Skeletal muscle cell (primary cell): Measurements from ENCODE around the gene FAU.

Experiments used
- DNase-seq: peaks from one replicate; pipeline ENCODE4 v3.0.0-alpha.2; 2010; ENCODE audit warnings: low read depth
- H3K4me3 ChIP-seq: 2 replicates; pipeline ENCODE4 v1.5.1; 2011; ENCODE audit warnings: low read depth, mild to moderate bottlenecking, control low read depth, low read length, moderate library complexity

Gene FAU

GRCh38 chr11:65086809-65087208 lies 35.1 kb downstream of the FAU start:
- no peak overlapping the region for H3K4me3 ChIP-seq

DNA sequence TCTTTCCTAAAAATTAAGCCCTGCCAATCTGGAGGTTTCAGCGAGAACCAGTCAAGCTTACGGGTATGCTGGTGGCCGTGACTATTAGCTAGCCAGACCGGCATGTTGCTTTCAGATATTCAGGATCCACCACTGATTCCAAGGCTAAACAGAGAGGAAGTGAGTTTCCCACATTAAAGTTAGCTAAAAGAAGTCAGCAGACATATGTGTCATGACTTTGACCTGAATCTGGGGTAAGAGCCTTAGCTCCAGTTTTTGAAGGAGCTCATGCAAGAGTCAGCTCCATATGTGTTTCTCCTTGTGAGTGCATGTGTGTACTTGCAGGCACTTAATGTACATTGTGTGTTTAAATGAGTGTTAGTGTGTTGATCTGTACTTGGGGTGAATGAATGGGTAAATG lies 36.5 kb downstream of the FAU start:
- DNase-seq, result no peak
- H3K4me3 ChIP-seq, result peak overlapping the region; percentile 92

More at GRCh38 chr11:65086809-65087208, 35.1 kb downstream of the FAU start:
- DNase-seq, result no peak

GRCh38 chr11:65084598-65085375 lies 37.1 kb downstream of the FAU start:
- no peak for DNase-seq
- peak overlapping the region; percentile 92 for H3K4me3 ChIP-seq

DNA sequence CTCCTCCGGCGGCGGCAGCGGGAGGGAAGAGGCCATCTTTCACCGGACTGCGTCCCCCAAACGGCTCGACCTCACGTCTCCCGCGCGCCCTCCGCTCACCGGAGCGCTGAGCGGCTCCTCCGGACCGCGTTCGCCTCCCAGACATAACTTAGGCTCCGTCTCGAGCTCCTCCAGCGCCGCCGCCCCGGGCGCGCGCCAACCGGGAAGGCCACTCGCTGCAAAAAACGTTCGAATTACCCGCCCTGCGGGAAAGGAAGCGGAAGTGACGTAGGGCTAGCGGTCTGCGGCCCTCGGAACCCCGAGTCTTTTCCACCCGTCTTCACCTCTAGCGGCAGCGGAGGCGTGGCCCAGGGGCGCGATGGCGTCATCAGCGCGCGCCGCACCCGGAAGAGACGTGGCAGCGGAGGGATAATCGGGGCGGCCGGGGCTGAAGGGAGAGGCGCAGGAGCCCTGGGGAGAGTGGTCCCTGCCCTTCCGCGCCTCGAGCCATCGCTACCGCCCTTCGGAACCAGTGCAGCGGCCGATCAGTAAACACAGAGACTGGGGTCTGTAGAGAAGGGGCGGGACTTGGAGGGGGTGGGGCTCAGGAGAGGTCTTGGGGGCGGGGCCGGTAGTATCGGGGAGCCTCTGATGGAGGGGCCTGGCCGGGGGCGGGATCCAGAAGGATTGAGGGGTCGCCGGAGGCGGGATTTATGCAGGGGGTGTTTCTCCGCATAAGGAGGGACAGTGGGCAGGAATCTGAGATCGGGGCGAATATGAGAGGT lies 37.9 kb downstream of the FAU start, which contains the start of the genes CDCA5 and ZFPL1:
TSS of gene CDCA5 (minus strand) at position 207 of the 764 bp plus-strand sequence. CDS start at position 145, 62 bp downstream.
TSS of gene ZFPL1 (plus strand) at position 389 of the 764 bp plus-strand sequence. CDS start 477 bp downstream, outside the sequence.
- peak within 1 kb of the TSS; percentile 92 for H3K4me3 ChIP-seq
- peak; percentile 84 for DNase-seq

GRCh38 chr11:65083134-65083833 lies 38.6 kb downstream of the FAU start:
- DNase-seq, result no peak

GRCh38 chr11:65078786-65079342 lies 43.1 kb downstream of the FAU start:
- H3K4me3 ChIP-seq, result no peak overlapping the region
- no peak for DNase-seq

More at GRCh38 chr11:65083134-65083833, 38.6 kb downstream of the FAU start:
- H3K4me3 ChIP-seq, result peak overlapping the region; percentile 92

GRCh38 chr11:65078151-65078550 lies 43.8 kb downstream of the FAU start:
- no peak for DNase-seq
- no peak overlapping the region for H3K4me3 ChIP-seq

- DNase-seq, result peak; percentile 9
- no peak overlapping the region for H3K4me3 ChIP-seq
These were observed 44.5 kb downstream of the FAU start for GRCh38 chr11:65077451-65077850.

GRCh38 chr11:65072631-65072966 lies 49.3 kb downstream of the FAU start:
- no peak for DNase-seq
- no peak overlapping the region for H3K4me3 ChIP-seq

- no peak overlapping the region for H3K4me3 ChIP-seq
- no peak for DNase-seq
These were observed 49.9 kb downstream of the FAU start for GRCh38 chr11:65071907-65072630.
